ENCODE measurements around the gene UROS.

GRCh38 chr10:125840406-125840805, 17.3 kb upstream of the UROS start:
- no peak for TF ChIP-seq YY1 (IDR thresholded peaks at IDR 0.05; ENCODE audit: insufficient read depth, insufficient read length)
- no peak for TF ChIP-seq ZNF274 (IDR thresholded peaks at IDR 0.05; ENCODE audit: low read depth, low read length)

Data from NT2/D1 (cell line).